Stomach (tissue), 4 donors: Measurements from ENCODE around the gene TBC1D5.

Source experiments
- EP300 ChIP-seq: sonication (generic); formaldehyde crosslinking; IDR thresholded peaks from one replicate; pipeline ENCODE4 v1.6.1; 2017; ENCODE audit warnings: antibody characterized with exemption
- POLR2AphosphoS5 ChIP-seq, 3 donors: sonication (generic); formaldehyde crosslinking; IDR thresholded peaks; one replicate each; pipeline ENCODE4 v1.6.1; 2016; ENCODE audit warnings: antibody characterized with exemption in 3 of 3
- TF ChIP-seq, protein P1 (sequence below), 7 experiments: fragments of 450-650 bp in 4 of 7; fragments of 200-600 bp in 3 of 7; sonication (generic) in 3 of 7; IDR thresholded peaks; one replicate each; pipeline ENCODE4 v1.5.1; 2016 to 2019; ENCODE audit warnings: antibody characterized with exemption in 7 of 7, control low read depth in 2 of 7, mild to moderate bottlenecking in 1 of 7

DNA sequence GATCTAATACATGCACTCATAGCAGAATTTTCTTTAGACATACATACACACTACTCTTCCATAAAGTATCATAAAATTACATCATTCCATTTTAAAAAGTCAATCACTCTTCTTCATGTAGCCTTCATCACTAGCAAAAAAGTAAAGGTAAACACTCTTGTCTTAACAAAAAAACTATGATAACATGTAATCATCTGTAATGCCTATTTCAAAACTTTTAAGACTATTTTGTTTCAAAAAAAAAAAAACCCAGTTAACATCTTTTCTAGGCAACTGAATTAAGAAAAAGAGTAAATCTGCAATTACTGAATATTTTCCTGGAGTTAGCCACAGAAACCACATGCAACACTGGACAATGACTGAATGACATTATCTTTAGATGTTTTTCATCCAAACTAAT lies 4.8 kb downstream of the TBC1D5 start:
- TF ChIP-seq, protein P1, sequence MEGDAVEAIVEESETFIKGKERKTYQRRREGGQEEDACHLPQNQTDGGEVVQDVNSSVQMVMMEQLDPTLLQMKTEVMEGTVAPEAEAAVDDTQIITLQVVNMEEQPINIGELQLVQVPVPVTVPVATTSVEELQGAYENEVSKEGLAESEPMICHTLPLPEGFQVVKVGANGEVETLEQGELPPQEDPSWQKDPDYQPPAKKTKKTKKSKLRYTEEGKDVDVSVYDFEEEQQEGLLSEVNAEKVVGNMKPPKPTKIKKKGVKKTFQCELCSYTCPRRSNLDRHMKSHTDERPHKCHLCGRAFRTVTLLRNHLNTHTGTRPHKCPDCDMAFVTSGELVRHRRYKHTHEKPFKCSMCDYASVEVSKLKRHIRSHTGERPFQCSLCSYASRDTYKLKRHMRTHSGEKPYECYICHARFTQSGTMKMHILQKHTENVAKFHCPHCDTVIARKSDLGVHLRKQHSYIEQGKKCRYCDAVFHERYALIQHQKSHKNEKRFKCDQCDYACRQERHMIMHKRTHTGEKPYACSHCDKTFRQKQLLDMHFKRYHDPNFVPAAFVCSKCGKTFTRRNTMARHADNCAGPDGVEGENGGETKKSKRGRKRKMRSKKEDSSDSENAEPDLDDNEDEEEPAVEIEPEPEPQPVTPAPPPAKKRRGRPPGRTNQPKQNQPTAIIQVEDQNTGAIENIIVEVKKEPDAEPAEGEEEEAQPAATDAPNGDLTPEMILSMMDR (IDR thresholded peaks at IDR 0.05), result no peak
- no peak for TF ChIP-seq EP300
- TF ChIP-seq POLR2AphosphoS5 (IDR thresholded peaks at IDR 0.05), result no peak
